MV-4-11 (cell line): ENCODE results near the gene PNO1.
"Not testable (repeated sequence)": the region's sequence is repeated elsewhere in the genome, so short reads cannot be mapped to it uniquely, and the experiment has no call there.

ENCODE experiments used
- DNase-seq: peaks from one replicate; lab custom pipeline; 2025; lab: John Stamatoyannopoulos, UW

PNO1 gene

GRCh38 chr2:68157002-68157401 is 686 bp upstream of the PNO1 start:
- no peak for DNase-seq

DNA sequence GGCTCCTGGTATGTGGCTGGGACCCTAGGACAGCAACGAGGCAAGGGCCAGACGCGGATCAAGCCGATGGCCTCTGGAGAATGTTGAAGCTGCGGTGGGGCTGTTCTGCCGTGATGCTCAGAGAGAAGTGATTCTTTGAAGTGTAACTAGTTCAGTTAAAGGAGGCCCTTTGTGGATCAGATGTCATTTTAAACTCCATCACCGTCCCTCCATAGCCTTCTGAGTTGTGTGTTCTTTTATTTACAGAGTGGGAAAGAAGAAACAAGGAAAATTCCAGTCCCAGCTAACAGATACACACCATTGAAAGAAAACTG is 403 bp downstream of the PNO1 start:
- DNase-seq, result no peak

- DNase-seq, result no peak
Measured at GRCh38 chr2:68163641-68164040, 6.0 kb downstream of the PNO1 start.

DNA sequence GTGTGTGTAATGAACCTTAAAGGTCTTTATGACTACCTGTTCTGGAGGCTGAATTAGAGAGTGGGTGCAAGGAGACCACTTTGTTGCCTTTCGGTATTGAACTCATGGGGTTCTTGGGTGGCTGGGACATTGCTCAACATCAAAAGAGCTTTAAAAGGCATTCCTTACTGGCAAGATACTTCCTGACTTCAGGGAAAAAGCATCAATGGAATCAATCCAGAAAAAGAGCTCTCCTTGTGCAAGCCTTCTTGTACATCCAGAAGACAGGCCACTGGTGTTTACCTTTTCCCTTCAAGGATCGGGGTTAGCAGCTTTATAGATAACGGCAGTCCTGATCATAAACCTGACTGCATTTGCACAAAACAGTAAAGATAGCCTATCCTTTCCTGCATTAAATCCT is 9.5 kb downstream of the PNO1 start:
- no peak for DNase-seq

DNA sequence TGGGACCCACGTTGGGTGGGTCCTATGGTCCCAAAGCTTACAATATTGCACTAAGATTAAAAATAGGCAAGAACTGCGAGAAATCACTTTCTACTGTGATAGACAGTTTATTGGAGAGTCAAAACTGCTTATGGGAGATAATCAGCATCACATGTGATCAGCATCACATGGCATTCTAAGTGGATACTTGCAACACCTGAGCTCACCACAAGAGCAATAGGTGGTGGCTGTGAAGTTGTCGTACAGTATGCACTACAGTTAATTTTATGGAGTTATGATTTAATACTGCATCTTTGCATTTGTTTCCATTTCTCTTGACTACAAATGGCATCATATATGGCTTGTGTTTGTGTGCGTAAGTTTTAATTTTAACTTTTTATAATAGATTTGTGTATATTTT is 11.6 kb downstream of the PNO1 start:
- no peak for DNase-seq

GRCh38 chr2:68171146-68171545 is 13.5 kb downstream of the PNO1 start:
- DNase-seq, result no peak

DNA sequence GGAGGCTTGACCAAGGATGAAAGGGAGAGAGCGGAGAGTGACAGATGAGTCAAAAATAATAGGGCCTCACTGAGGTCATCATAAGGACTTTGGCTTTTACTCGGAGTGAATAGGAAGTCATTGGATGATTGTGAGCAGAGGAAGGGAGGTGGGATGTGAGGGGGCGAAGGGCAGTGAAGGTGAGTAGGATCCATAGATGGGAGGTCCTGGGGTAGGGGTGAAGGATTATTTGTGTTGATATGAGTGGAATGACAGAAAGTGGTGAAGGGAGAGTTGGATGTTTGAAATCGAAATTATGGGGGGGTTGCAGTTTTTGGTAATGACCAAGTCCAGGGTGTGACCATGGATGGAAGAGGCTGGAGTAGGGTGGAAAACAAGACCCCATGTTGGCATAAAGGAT is 14.0 kb downstream of the PNO1 start:
- no peak for DNase-seq

- no peak for DNase-seq
Measured at GRCh38 chr2:68172521-68172920, 14.8 kb downstream of the PNO1 start.

DNA sequence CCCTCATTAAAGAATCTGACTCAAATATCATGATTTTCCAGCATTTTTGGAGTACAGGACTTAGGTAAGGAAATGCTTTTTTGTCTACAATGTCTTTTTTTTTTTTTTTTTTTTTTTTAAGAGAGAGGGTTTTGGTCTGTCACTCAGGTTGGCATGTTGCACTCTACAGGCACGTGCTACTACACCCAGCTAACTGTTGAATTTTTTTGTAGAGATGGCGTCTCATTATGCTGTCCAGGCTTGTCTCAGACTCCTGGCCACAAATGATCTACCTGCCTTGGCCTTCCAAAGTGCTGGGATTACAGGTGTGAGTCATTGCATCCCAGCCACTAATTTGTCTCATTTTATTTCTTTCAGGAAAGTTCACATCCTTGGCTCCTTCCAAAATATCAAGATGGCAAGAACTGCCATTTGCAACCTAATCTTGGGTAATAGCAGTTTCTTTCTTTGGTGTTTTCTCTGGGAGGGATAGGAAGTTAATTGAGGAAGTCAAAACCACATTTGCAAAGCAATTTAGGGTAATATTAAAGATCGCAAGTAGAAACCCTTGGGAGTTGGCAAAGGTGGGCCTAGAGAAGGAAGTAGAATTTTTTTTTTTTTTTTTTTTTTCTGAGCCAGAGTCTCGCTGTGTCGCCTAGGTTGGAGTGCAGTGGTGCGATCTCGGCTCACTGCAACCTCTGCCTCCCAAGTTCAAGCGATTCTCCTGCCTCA is 15.5 kb downstream of the PNO1 start:
- DNase-seq, result peak; percentile 94

DNA sequence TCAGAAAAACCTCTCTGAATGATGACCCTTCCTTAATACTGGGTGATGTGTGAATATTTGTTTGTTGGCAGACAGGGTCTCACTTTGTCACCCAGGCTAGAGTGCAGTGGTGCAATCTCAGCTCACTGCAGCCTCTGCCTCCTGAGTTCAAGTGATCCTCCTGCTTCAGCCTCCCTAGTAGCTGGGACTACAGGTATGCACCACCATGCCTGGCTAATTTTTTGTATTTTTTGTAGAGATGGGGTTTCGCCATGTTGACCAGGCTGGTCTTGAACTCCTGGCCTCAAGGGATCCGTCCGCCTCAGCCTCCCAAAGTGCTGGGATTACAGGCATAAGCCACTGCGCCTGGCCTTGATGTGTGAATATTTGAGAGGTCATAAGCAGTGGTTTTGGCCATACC is 17.5 kb downstream of the PNO1 start:
- DNase-seq, result not testable (repeated sequence)

- DNase-seq, result no peak
Measured at GRCh38 chr2:68176657-68177056, 19.0 kb downstream of the PNO1 start.

DNA sequence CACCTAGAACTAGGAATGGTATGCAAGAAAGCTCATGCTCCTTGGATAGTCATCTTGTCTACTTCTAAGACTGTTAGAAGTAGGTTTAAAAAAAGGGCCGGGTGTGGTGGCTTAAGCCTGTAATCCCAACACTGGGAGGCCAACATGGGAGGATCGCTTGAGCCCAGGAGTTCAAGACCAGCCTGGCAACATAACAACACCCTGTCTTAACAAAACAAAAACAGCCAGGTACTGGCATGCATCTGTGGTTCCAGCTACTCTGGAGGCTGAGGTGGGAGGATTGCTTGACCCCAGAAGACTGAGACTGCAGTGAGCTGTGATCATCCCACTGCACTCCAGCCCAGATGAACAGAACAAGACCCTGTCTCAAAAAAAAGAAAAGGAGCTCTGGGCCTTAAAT is 19.9 kb downstream of the PNO1 start:
- no peak for DNase-seq

DNA sequence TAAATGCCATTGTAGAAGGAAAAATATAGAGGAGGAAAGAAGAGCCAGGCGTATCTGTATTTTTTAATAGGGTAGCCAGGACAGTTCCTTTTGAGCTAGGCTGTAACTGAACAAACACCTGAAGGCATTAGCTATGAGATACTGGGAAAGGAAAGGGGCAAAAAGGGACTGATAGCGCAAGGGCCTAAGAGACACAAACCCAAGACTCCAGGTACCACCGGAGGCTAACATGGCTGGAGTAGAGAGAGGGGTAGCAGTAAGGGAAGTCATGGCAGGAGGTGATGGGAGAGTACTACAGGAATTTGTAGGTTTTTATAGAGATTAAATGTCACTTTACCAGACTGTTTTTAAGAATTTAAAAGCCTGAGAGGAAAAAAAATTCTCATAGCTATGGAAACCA is 20.7 kb downstream of the PNO1 start:
- DNase-seq, result no peak

- no peak for DNase-seq
Measured at GRCh38 chr2:68178954-68179627, 21.4 kb downstream of the PNO1 start.

DNA sequence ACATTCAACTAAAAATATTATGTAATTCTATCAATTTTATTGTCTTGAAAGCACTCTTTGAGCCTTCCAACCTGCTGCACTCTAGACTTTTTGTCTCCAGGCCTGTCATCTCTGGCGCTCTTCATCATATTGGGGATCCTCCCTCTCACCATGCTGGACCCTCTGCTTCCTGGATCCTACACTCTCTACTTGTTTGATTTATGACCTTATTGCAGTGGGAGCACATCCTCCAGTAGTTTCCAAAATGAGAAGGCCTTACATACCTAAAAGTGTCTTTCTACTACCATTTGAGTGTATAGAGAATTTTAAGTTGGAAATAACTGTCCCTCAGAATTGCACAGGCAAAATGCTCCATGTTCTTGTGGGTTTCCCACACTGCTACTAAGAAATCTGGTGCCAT is 25.2 kb downstream of the PNO1 start:
- no peak for DNase-seq

GRCh38 chr2:68185541-68186164 is 28.0 kb downstream of the PNO1 start:
- DNase-seq, result peak; percentile 48

- DNase-seq, result no peak
Measured at GRCh38 chr2:68187329-68187728, 29.6 kb downstream of the PNO1 start.

GRCh38 chr2:68188831-68189230 is 31.1 kb downstream of the PNO1 start:
- no peak for DNase-seq

DNA sequence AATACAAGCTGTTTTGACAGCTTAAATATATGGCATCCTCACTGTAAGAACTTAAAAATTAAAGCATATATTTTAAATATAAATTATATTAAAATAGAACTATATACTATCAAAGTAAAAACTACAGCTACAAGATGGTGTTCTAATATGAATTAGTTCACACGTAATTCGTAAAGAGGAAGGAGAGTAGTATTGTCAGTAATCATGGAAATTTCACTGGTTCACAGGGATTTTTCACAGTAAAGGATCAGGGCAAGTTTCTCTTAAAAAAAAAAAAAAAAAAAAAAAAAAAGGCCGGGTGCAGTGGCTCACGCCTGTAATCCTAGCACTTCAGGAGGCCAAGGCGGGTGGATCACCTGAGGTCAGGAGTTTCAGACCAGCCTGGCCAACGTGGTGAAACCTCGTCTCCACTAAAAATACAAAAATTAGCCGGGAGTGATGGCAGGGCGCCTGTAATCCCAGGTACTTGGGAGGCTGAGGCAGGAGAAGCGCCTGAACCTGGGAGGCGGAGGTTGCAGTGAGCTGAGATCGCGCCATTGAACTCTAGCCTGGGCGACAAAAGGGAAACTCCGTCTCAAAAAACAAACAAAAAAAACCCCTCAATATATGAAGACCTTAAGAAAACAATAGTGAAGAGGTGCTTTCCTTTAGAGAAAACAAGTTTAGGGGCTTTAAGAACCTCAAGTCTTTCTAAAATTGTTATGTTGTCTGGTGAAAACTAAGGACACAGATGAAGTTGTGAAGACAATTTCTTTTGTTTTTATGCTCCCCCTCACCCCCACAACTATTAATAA is 32.5 kb downstream of the PNO1 start:
- no peak for DNase-seq

GRCh38 chr2:68190991-68191731 is 33.5 kb downstream of the PNO1 start:
- peak; percentile 49 for DNase-seq

- no peak for DNase-seq
Measured at GRCh38 chr2:68193144-68193543, 35.5 kb downstream of the PNO1 start.

- no peak for DNase-seq
Measured at GRCh38 chr2:68193787-68194372, 36.2 kb downstream of the PNO1 start.
